GM18526 (cell line): ENCODE data around the gene RRP36.

Experiments
- POLR2A ChIP-seq: IDR thresholded peaks from 3 replicates; pipeline ENCODE4 v1.6.1; 2011; ENCODE audit not compliant: insufficient read length; ENCODE audit errors: extremely low read depth

Gene RRP36

DNA sequence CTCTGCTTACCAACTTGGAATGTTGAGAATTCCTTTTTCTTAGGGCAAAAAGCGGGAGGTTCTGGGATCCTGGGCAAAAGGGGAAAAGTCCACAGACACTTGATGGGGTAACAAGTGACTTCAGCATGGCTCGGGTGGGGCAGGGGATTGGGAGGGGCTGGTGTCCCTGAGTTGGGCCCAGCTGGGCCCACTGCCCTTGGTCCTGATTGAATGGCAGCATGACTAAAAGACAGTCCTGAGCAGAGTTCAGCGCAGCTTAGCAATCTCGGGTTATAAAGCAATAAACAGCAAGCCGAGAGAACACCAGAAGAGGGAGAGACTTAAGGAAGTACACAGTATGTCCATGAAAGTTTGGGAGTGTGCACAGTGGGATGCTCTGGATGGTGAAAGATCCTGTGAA lies 31.5 kb upstream of the RRP36 start:
- TF ChIP-seq POLR2A = no peak

- TF ChIP-seq POLR2A = no peak
Measured at GRCh38 chr6:42993445-42993844, 28.0 kb upstream of the RRP36 start.

- no peak for TF ChIP-seq POLR2A
Measured at GRCh38 chr6:42996513-42996912, 24.9 kb upstream of the RRP36 start.

- TF ChIP-seq POLR2A = no peak
Measured at GRCh38 chr6:43001843-43002242, 19.6 kb upstream of the RRP36 start.

- no peak for TF ChIP-seq POLR2A
Measured at GRCh38 chr6:43005844-43006243, 15.6 kb upstream of the RRP36 start.

- TF ChIP-seq POLR2A = no peak
Measured at GRCh38 chr6:43006251-43006650, 15.2 kb upstream of the RRP36 start.

- no peak for TF ChIP-seq POLR2A
Measured at GRCh38 chr6:43007126-43007525, 14.3 kb upstream of the RRP36 start.

DNA sequence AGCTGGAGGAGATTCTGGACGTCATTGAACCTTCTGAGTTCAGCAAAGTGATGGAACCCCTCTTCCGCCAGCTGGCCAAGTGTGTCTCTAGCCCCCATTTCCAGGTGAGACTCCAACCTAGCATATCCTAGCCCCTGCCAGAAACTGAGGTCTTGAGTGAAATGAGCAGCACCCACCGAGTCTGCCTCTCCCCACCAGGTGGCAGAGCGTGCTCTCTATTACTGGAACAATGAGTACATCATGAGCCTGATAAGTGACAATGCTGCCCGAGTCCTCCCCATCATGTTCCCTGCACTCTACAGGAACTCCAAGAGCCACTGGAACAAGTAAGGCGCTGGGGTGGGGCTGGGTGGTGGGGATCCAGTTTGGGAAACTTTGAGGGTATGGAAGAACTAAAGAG lies 12.3 kb upstream of the RRP36 start:
- TF ChIP-seq POLR2A = no peak

DNA sequence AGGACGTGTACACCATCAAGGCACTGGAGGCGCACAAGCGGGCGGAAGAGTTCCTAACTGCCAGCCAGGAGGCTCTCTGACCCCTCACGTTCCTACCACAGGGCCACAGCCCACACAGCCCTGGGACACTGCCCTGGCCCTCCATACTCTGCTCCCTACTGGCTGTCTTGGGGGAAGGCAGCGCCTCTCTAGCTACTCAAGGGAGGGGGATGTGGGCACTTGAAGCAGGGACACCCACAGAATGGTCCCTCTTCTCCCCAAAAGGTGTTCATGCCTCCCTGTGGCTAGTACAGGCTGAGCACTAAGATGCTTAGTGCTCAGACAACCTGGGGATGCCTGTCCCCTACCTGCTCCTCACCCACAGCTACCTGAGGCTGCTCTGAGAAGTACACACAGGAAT lies 10.2 kb upstream of the RRP36 start:
- TF ChIP-seq POLR2A = no peak

GRCh38 chr6:43012364-43012763 lies 9.1 kb upstream of the RRP36 start:
- TF ChIP-seq POLR2A = no peak

- no peak for TF ChIP-seq POLR2A
Measured at GRCh38 chr6:43013097-43013842, 8.2 kb upstream of the RRP36 start.

GRCh38 chr6:43013843-43014433 lies 7.5 kb upstream of the RRP36 start, which contains the start of the genes KLHDC3 and MEA1:
TSS of gene KLHDC3 (plus strand) at chr6:43014249. CDS start at chr6:43017193, 2,944 bp downstream.
TSS of gene MEA1 (minus strand) at chr6:43013946. CDS start at chr6:43013813, 133 bp downstream.
- TF ChIP-seq POLR2A = peak; percentile 73

- TF ChIP-seq POLR2A = no peak
Measured at GRCh38 chr6:43014434-43014909, 7.0 kb upstream of the RRP36 start.

GRCh38 chr6:43016176-43016942 lies 5.1 kb upstream of the RRP36 start:
- TF ChIP-seq POLR2A = no peak

- no peak for TF ChIP-seq POLR2A
Measured at GRCh38 chr6:43016943-43017334, 4.5 kb upstream of the RRP36 start.

DNA sequence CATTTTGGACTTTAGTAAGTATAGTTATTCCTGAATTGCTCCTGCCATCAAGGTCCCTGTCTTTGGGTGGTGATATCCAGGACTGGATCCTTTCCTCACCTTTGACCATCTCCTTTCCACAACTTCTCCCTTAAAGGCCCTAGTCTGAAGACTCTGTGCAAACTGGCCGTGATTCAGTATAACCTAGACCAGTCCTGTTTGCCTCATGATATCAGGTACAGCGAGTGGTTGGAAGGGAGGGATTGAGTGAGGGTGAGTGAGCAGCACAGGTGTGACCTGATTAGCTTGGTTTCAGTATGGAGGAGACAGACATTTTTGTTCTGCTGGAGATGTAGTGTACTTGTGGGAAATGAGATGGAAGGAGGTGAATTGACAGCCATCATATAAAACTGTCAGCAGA lies 2.3 kb upstream of the RRP36 start:
- no peak for TF ChIP-seq POLR2A
